Muscle of arm (tissue), 12 donors: ENCODE data around the gene NEUROG1. TPM values are rescaled to one million over a fixed set of nuclear protein-coding genes. Genes with fewer than 3 reads are reported as not detected.
"Not testable (repeated sequence)": the region's sequence is repeated elsewhere in the genome, so short reads cannot be mapped to it uniquely, and the experiment has no call there.

Experiments used
- DNase-seq: peaks from one replicate; pipeline ENCODE4 v3.0.0-alpha.2; 2013
- polyA plus RNA-seq, 12 donors: library from polyadenylated mRNA; unstranded; fragments of 120-200 nt; gene quantifications; one replicate each; pipeline ENCODE4 v1.2.1, GENCODE V29; 2013; ENCODE audit not compliant: insufficient read length in 12 of 12

NEUROG1 gene
- polyA plus RNA-seq, 12 donors: not detected

- no peak for DNase-seq
Observed at GRCh38 chr5:135537271-135537670, 1.5 kb upstream of the NEUROG1 start.

GRCh38 chr5:135535420-135535819 is 344 bp downstream of the NEUROG1 start:
- DNase-seq: no peak

- DNase-seq: no peak
Observed at GRCh38 chr5:135534609-135535419, 950 bp downstream of the NEUROG1 start.

GRCh38 chr5:135533794-135534193 is 2.0 kb downstream of the NEUROG1 start:
- DNase-seq: no peak

- DNase-seq: no peak
Observed at GRCh38 chr5:135533334-135533733, 2.4 kb downstream of the NEUROG1 start.

- DNase-seq: not testable (repeated sequence)
Observed at GRCh38 chr5:135529576-135529975, 6.2 kb downstream of the NEUROG1 start.

- no peak for DNase-seq
Observed at GRCh38 chr5:135526924-135527323, 8.8 kb downstream of the NEUROG1 start.

- no peak for DNase-seq
Observed at GRCh38 chr5:135521964-135522363, 13.8 kb downstream of the NEUROG1 start.

- DNase-seq: no peak
Observed at GRCh38 chr5:135517631-135518030, 18.1 kb downstream of the NEUROG1 start.

GRCh38 chr5:135514116-135514515 is 21.6 kb downstream of the NEUROG1 start:
- no peak for DNase-seq

- DNase-seq: no peak
Observed at GRCh38 chr5:135511761-135512575, 23.8 kb downstream of the NEUROG1 start.

GRCh38 chr5:135509995-135510394 is 25.8 kb downstream of the NEUROG1 start:
- no peak for DNase-seq

GRCh38 chr5:135508496-135509005 is 27.2 kb downstream of the NEUROG1 start:
- no peak for DNase-seq

GRCh38 chr5:135505973-135506372 is 29.8 kb downstream of the NEUROG1 start:
- no peak for DNase-seq

GRCh38 chr5:135504376-135504775 is 31.4 kb downstream of the NEUROG1 start:
- DNase-seq: no peak

GRCh38 chr5:135503871-135504270 is 31.9 kb downstream of the NEUROG1 start:
- DNase-seq: no peak

GRCh38 chr5:135502836-135503520 is 32.8 kb downstream of the NEUROG1 start:
- DNase-seq: no peak

- no peak for DNase-seq
Observed at GRCh38 chr5:135501965-135502364, 33.8 kb downstream of the NEUROG1 start.

GRCh38 chr5:135498637-135498995 is 37.1 kb downstream of the NEUROG1 start:
- DNase-seq: no peak

- DNase-seq: no peak
Observed at GRCh38 chr5:135497971-135498636, 37.7 kb downstream of the NEUROG1 start.

- not testable (repeated sequence) for DNase-seq
Observed at GRCh38 chr5:135495531-135495930, 40.2 kb downstream of the NEUROG1 start.

- DNase-seq: no peak
Observed at GRCh38 chr5:135494196-135494595, 41.6 kb downstream of the NEUROG1 start.
